Anterior cingulate cortex (tissue), 58 donors: ENCODE results near the gene URI1.
A peak's percentile ranks its signal among the peaks of the same experiment; 100 is the strongest.

Experiments used
- DNase-seq, 58 donors: peaks; one replicate each; lab custom pipeline; 2025; lab: John Stamatoyannopoulos, UW

The URI1 gene

DNA sequence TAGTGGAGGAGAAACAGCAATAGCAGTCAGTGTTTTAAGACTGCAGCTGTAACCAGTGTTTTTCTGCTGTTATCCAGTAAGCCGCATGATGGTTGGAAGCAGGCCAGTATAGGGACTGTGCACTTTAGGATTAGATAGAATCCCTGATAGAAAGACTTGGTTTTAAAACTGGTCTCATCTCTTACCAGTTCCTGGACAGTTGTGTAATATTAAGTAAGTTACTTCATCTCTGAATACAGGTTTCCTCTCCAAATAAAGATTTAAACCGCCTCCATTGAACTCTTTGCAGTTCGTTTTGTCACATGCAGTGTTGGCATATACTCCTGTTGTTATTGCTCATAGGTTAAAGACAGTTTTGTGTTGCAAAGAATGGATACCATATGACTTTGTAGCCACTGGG lies 25.6 kb downstream of the URI1 start:
- DNase-seq: peak in 3 of 58 donors; percentile 1 to 18 (median 2)

DNA sequence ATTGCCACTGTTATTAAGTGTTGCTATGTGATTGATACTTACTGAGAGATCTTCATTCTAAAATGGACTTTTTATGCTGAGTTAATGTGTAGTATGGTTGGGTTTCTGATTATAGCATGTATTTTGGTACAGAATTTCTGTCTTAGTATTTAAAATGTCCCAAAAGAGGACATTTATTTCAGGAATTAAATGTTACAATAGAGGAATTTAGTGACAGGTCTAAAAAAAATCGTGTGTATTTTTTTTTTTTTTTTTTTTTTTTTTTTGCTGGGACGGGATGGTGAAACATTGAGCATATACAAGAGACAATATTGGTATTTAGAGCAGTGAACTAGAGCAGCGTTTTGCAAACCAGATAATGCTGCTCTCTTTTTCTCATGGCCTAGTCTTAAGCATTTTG lies 27.9 kb downstream of the URI1 start:
- DNase-seq: no peak

DNA sequence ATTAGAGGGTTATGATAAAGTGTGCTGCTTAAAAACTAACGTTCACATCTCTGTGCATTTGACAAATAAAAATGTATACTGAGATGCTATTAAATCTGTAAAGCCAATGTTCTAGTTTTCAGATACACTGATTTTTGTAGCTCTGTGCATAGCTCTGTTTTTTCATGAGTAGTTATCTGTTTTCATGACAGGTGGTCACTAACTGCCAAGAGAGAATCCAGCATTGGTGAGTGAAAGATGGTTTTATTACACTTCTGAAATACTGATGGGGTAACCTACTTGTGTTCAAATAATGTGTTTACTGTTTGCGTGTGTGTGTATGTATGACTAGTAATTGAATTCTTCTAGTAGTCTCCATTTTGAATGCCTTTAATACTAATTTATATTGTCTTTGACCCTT lies 29.0 kb downstream of the URI1 start:
- no peak for DNase-seq

DNA sequence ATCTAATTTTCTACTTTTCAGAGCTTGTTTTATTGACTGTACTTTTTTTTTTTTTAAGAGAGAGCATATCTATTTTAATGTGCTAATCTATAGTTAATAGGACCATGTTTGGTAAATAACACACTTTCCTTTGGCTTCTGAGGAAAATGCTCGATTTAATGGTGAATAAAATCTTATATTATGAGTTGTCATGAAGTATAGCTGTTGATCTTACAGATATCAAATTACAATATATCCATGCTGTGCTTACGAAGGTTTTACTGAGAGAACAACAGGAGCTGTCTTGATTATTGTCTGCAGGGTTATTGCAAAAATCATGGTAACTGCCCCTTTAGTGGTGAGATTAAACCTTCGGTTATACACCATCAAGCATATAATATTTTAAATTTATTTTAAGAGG lies 29.6 kb downstream of the URI1 start:
- DNase-seq: no peak

DNA sequence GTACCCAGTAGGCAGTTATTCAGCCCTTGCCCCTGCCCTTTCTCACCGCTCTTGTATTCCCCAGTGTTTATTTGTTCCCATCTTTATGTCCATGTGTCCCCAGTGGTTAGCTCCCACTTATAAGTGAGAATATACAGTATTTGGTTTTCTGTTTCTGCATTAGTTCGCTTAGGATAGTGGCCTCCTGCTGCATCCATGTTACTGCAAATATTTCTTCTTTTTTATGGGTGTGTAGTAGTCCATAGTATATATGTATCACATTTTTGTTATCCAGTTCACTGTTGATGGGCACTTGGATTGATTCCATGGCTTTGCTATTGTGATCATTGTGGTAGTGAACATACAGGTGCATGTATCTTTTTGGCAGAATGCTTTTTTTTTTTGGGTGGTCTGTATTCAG lies 32.7 kb downstream of the URI1 start:
- DNase-seq: no peak

DNA sequence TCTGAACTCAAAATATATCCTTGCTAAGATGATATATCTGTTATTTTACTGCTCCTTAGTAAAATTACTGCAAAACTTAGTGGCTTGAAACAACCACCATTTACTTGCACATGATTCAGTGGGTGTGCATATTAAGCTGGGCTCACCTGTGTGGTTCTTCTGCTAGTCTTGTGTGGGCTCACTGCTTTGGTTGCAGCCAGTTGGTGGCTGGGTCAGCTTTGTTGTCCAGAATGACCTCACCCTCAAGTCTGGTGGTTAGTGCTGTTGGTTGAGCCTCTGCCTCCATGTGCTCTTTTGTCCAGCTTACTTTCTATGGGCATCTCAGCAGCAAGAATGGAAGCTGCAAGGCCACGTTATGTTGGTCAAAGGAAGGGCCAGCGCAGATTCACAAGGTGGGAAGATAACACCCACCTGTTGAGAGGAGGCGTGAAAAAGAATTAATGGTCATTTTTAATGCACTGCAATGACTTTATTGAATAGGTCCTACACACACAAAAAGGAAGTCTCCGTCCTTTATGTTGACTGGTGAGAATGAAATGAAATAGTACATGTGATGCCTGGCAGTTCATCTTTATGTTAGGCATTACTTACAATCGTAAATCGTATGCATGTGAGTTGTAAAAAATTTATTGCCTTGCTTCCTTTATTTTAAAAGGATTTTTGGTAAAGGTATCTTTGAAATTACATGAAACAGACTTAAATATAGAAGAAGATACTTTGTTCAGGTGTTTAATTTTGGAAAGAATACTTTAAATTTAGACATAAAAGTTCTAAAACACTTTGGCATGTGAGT lies 34.3 kb downstream of the URI1 start:
- no peak for DNase-seq

DNA sequence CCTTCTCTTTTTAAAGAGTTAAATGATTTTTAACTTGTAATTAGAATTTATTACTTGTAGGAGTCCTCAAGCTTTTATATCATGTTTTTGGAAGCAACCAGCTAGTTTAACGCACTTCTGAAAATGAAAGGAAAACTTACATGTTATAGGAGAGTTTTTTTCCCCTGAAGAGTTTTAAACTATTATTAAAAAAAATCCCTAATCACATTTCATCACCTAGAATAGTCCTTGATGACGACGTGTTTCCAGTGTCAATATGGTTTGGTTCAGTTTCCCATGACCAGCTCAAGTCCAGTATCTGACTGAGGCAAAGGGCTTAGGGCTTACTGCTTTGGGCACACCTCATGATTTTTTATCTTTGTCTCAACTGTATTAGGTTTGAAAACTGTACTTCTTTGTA lies 36.0 kb downstream of the URI1 start:
- no peak for DNase-seq

DNA sequence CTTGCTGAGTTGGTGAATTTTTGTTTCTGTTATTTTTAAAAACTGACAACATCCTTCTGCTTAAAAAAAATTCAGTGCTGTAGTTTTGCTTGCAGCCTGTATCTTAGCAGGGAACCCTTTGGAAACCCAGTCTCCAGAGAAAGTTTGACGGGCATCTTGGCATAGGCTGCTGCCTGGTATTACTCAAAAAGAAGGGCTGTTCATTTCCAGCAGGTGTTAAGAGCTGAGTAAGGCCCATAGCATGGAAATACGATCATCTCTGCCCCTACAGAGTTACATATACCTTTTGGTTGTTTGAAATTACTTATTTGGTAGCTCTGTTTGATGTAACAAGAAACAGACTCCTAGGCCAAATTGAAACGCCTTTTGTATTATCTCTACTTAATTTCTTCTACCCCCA lies 41.5 kb downstream of the URI1 start:
- no peak for DNase-seq

DNA sequence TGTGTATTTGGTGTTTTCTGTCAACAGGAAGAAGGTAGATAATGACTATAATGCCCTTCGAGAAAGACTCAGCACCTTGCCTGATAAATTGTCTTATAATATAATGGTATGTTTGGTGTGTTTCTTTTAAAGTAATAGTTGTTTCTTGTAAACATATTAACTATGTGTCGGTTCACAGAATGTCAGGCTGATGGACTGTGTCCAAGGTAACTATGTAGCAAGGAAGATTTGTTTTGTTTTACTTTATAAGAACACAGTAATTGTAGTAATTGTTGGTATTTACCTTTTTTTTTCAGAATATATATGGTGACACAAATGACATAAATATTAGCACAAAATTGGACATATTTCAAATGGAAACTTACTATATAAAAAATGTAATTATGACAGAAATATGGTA lies 43.2 kb downstream of the URI1 start:
- DNase-seq: no peak

DNA sequence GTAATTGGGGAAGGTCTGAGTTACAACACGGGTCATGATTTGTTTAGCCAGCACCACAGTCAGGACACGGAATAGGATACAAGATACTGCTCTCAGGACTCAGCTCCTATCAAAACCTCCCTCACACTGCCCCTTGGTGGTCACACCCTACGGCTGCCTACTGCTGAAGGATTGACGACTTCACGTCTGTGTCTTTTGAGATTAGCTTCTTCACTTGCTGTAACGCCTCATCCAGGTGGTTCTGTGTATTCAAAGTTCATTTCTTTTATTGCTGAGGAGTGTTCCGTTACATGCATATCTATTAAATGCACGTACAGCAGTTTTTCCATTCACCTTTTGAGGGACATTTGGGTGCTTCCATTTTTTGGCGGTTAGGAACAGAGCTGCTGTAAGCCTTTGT lies 46.3 kb downstream of the URI1 start:
- no peak for DNase-seq

DNA sequence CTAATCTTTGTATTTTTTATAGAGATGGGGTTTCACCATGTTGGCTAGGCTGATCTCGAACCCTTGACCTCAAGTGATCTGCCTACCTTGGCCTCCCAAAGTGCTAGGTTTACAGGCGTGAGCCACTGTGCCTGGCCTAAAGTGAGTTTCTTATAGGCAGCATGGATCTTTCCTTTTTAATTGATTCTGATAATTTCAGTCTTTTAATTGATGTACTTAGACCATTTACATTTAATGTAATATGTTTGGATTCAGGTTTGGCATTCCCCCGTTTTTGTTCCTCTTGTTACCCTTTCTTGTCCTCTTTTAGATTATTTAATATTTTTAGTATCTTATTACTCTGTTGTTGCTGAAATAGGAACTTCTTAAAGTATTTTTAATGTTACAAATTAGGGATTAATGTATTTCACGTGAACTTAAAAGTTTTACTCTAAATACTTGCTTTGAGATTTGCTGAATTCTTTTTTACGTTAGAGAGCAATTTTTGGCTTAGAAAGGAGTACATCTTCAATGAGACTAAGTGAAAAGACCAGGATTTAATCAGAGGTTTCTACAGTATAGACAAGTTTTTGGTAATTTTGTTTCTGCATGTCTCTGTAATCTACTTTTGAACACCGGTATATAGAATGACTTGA lies 50.3 kb downstream of the URI1 start:
- no peak for DNase-seq

DNA sequence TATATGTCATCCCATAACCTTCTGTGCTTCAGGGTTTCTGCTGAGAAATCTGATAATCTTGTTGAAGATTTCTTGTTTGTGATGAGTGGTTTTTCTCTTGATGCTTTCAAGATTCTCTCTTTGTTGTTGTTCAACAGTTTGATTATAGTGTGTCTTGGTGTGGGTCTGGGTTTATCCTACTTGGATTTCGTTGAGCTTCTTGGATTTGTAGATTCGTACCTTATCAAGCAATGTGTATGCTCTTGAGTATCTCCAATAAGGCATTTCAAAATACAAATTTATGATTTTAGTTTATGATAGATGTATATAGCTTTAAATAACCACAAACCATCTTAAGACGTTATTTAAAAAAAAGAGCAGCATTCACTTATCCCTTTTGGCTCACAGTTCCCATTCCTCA lies 57.5 kb downstream of the URI1 start:
- no peak for DNase-seq

DNA sequence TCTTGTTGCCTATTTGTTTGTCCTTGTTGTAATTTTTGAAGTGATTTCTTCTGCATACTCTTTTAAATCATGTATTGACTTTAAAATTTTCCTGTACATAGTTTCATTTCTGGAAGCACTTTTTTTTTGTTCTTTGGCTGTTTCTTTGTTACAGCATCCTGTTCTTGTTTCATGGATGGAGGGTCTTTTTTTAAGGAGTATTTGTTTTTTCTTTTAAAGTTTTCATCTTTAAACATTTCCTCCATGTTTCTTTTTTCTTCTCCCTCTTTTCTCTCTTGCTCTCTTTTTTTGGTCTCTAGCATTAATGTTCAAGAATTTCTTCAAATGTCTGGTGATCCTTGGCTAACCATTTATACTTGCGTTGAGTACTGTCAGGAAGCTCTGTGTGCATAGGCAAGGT lies 58.8 kb downstream of the URI1 start:
- no peak for DNase-seq

DNA sequence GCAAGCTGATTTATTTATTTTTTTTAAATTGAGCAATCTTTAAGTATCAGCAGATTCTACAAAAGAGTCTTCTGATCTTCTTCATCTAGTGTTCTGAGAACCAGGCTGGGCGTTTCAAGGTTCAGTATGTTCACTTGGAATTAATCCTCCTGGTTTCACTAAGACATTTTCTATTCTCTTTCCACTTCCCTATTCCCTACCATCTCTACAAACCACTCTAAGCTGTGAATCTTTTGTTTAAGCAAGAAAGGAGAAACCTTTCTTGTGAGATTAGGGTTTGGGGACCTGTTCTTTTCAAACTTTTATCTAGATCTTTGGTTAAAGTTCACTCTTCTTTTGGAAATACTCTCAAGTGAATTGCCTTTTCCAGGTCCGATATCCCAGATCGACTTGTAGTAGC lies 59.3 kb downstream of the URI1 start:
- DNase-seq: no peak

DNA sequence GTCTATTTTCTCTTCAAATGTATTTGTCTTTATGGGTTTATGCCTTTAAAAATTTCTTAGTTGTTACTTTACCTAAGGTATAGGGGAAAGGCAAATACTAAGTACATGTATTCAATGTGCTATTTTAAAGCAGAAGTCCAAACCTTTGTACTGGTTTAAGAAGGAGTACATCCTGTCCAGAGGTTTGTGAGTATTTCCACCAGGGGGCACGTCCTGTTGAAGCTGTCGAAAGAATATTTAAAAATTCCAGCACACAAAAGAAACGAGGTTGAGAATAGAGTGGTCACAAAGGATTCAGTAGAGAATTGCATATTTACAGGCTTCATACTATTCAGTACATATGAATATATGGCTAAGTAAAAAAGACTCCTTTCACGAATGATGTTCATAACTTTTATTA lies 59.8 kb downstream of the URI1 start:
- no peak for DNase-seq

DNA sequence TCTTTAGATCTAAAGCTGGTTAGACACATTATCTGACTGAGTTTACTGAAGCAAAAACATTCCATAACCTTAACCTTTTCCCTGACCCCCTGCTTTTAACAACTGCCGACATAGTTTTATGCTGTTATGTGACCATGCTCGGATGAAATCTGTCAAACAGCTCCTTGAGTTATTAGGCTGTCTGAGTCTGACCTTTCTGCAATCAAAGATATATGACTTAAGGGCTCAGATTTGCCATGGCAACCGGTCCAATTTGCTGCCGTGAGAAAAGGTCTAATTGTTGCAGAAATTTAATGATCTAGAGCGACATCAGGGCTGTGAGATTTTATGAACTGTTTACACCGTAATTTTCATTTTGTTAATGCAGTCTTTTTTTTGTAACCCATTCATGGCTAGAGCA lies 61.8 kb downstream of the URI1 start:
- no peak for DNase-seq

DNA sequence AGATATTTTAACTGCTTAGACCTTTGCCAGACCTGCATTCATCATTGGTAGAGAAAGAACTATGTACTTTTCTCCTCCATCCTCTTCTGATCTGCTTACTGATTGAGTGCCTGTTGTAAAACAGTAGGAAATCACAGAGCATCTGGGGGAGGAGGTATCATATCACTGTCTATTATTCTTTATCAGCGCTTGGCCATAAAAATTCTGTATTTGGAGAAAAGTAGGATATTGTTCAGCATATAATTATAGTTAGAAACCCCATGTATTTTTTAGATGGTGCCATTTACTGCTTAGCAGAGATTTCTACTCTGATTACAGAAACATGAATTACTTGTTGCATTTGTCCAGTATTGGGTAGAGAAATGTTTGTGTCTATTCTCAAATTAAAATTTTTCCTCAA lies 62.4 kb downstream of the URI1 start:
- DNase-seq: no peak

DNA sequence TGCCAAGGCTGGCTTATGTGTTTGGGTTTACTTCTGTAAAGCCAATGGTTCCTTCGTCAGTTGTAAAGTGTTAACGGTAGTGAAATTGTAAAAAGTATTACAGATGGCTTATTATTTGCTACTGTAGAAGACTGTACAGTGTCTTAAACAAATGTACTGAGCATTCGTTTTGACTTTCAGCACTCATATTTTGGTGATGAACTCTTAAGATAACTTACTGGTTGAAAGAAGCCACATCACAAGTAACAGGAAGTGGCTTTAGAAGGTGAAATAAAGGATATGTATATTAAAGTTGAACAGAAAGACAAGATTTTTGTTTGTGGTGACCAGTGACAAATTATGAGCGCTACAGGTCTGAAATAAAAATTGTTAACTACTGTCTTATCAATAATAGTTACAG lies 64.2 kb downstream of the URI1 start:
- DNase-seq: no peak

DNA sequence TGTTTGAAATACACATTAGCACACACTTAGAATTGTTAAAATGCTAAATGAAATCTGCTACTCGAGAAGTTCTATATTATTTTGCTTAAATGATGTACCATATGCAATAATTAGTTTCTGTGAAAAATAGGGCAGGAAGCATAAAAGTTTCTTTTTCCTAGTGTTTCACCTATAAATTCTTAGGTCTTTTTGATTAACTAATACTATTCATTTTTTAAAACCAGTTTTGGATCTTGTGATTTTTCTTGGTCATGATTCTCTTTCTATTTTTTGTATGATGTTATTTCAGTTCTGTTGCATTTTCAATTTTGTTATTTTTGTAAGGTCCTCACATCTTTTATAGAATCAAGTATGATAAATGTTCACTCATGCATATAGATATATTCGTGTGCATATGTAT lies 66.1 kb downstream of the URI1 start:
- DNase-seq: no peak

DNA sequence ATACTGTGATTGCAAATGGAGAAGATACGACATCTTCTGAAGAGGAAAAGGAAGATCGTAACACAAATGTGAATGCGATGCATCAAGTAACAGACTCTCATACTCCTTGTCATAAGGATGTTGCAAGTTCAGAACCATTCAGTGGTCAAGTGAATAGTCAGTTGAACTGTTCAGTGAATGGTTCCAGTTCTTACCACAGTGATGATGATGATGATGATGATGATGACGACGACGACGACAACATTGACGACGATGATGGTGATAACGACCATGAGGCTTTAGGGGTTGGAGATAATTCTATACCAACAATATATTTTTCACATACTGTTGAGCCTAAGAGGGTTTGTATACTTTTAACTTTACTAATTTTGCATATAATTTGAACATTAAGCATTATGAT lies 67.0 kb downstream of the URI1 start:
- DNase-seq: no peak

DNA sequence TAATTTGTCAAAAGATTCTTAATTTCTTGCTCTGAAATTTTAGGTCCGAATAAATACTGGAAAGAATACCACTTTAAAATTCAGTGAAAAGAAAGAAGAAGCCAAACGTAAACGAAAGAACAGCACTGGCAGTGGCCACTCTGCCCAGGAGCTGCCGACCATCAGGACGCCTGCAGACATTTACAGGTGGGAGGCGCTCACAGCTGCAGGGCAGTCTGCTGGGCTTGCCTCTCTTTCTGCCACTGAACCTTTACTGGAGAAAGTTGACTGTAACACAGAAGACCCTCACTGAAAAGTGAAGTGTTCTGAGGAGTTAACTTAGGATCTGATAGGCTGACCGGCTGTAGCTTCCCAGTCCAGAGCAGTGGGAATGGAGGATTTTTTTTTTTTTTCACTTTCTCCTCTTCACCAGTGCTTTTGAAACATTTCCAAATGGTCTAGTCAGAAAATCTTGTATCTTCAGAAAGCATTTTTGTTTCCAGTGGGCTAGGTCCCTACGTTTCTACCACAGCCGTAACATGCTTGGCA lies 69.1 kb downstream of the URI1 start:
- DNase-seq: peak in 1 of 58 donors; percentile 1

DNA sequence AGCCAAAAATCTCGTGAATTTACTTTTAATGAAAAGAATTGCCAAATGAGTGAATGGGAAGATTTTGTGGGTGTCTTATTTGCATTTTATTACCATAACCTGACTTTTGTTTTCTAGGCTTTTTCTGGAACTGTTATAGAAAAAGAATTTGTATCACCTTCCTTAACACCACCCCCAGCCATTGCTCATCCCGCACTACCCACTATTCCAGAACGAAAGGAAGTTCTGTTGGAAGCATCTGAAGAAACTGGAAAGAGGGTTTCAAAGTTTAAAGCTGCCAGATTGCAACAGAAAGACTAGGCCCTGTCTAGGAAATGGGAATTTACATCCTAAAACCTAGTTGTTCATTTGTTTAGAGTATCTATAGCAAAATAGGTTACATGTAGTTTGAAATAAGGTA lies 72.7 kb downstream of the URI1 start:
- no peak for DNase-seq
